Activated T-cell treated with anti-CD3 and anti-CD28 coated beads, Interleukin-2, amount 50 U/mL, for 1 hour (primary cell): ENCODE results near the gene MXRA8.
"Not testable (repeated sequence)": the region's sequence is repeated elsewhere in the genome, so short reads cannot be mapped to it uniquely, and the experiment has no call there.

Experiments
- DNase-seq: peaks from one replicate; pipeline ENCODE4 v3.0.0-alpha.2; 2020

MXRA8 gene

GRCh38 chr1:1358433-1359271, at the start of gene MXRA8:
Gene MXRA8 (minus strand): TSS chr1:1358555. CDS start chr1:1358504, 51 bp downstream.
- no peak for DNase-seq

GRCh38 chr1:1407636-1408318, 49.4 kb upstream of the MXRA8 start:
- DNase-seq = no peak

DNA sequence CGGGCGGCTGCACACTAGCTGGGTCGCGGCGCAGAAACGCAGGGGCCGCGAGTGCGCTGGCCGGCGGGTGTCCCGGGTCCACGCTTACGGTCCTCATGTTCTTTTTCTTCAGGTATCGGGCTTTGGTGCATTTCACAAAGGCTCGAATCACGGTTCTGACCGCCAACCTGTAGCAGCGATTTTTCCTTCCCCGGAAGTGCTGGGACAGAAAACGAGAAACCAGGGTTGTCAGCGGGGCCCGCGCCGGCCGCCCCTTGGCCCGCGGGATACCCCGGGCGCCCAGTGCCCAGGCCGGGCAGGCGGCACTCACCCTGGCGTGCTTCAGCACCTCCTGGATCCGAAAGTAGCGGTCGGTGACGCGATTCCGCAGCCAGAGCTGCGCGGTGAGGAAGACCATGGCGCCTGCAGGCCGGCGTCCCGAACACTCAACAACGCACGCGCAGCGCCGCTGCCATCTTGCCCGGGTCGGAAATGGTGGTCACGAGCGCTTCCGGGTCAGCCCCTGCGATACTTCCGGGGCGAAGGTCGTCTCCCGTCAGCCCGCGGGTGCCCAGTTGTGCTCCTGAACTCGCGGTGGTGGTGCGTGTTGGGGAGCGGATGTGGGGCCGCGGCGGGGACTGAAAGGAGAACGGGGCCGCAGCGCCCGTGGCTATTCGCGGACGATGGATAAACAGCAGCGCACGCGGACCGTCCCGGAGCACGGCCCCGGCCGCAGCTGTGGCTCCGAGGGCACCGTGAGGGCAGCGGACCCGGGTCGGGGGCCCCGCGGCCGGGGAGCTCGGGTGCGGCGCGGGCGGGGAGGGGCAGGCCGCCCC, 48.7 kb upstream of the MXRA8 start, which contains the start of gene MRPL20:
Gene MRPL20 (minus strand): TSS at position 473 of the 815 bp plus-strand sequence. CDS start 76 bp downstream, at position 397.
- peak; percentile 94 for DNase-seq

- no peak for DNase-seq
Observed at GRCh38 chr1:1406101-1406820, 47.9 kb upstream of the MXRA8 start.

DNA sequence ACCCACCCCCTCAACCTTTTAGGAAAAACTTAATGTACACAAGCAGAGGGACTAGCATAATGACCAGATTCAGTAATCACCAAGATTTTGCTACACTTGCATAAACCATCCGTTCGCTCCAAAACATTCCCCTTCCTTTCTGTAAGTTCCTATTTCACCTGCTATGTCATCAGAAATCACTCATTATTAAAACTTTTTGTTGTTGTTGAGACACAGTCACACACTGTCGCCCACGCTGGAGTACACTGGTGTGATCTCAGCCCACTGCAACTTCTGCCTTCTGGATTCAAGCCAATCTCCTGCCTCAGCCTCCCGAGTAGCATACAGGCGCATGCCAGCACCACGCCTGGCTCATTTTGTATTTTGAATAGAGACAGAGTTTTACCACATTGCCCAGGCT, 45.3 kb upstream of the MXRA8 start:
- DNase-seq = no peak

DNA sequence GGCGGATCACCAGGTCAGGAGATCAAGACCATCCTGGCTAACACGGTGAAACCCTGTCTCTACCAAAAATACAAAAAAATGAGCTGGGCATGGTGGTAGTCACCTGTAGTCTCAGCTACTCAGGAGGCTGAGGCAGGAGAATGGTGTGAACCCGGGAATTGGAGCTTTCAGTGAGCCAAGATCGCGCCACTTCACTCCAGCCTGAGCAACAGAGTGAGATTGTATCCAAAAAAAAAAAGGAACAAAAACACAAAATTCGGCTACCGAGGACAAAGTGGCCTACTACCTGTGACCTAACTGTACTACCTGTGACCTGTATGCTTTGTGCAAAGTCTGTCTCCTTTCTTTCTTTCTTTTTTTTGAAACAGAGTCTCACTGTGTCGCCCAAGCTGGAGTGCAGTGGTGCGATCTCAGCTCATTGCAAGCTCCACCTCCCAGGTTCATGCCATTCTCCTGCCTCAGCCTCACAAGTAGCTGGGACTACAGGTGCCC, 44.6 kb upstream of the MXRA8 start:
- not testable (repeated sequence) for DNase-seq

DNA sequence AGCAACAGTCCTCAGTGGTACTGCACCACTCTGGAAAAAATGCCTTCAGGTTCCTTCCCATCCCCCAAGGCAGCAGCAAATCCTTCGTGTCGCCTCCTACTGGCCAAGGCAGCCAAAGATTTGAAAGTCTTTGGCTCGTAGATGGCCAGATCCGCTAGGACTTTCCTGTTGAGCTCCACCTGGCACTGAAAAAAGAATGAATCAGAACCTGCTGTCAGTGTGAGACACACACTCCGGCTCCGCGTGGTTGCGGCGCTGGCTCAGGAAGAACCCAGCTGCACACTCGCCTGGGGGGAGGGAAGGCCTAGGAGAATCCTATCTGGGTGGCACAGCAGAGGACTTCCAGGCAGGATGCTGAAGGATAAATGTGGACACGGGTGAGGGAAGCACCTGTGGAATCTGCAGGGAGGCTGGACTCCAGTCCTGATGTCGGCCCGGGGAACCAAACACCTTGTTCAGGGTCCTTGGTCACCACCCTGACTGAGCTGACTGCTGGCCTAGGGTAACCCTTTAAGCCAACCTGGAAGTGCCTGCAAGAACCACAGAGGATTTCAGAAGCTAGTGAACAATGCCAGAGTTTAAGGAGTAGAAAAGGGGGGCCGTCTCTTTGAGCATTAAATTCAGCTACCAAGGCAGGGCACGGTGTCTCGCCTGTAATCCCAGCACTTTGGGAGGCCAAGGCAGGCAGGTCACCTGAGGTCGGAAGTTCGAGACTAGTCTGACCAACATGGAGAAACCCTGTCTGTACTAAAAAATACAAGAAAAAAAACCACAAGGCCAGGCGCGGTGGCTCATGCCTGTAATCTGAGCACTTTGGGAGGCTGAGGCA, 43.9 kb upstream of the MXRA8 start:
- no peak for DNase-seq

GRCh38 chr1:1401457-1402010, 43.2 kb upstream of the MXRA8 start:
- no peak for DNase-seq

GRCh38 chr1:1400576-1401456, 42.5 kb upstream of the MXRA8 start:
- no peak for DNase-seq

DNA sequence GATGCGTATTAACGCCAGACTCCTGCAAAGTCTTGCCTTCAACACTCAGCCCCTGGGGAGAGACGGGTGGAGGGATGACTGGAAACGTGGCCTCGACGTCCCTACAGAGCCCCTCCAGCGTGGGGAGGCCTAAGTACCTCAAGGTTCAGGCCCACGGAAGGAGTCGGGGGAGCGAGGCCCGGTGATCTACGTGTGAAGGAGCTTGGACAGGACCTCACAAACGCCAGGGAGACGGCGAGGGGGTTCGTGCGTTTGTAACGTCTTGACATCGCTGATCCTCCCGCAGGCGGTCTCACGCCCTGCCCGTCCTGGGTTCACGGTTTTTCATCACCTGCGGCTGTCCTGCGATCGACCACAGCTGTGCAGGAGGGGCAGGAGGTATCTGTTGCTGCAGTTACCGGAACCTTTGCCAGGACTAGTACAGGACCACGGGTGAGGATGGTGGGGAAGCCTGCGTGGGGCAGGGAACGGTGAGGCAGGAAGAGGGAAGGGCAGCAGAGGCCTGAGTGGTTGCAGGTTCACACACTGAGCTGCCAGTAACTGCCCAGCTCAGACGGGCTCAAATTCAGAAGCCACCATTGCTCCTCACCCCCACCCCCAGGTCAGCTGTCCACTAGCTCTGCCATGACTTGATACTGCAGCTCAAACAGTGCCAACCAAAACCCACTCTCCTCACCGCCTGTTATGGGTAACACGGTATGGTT, 41.7 kb upstream of the MXRA8 start:
- no peak for DNase-seq

- DNase-seq = peak; percentile 99
Observed at GRCh38 chr1:1399187-1399871, 41.0 kb upstream of the MXRA8 start, which contains the start of gene CCNL2. Gene CCNL2 (minus strand): TSS chr1:1399335. CDS start chr1:1399306, 29 bp downstream.

DNA sequence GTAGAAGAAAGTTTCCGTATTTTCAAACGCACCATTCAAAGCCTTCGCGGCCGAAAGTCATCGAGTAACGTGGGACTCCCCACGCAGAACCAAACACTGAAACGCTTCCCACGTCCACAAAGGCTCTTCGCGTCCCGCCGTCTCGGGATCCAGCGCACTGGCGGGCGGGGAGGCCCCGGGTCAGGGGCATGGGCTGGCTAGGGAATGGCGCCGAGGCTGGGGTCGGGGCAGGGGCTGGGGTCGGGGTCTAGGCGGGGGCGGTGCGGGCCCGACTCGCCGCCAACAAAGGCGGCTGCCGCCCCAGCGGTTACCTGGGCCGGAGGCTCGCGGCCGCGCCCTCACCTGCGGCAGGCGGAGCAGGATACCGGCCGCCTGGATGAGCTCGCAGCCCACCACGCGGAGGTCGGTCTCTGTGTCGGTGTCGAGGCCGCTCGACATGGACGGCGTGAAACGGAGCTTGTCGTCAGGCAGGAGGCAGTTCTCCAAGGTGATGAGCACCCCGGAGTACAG, 40.4 kb upstream of the MXRA8 start:
- peak; percentile 35 for DNase-seq

- DNase-seq = no peak
Observed at GRCh38 chr1:1397839-1398523, 39.6 kb upstream of the MXRA8 start.

GRCh38 chr1:1395166-1395565, 36.8 kb upstream of the MXRA8 start:
- DNase-seq = no peak

DNA sequence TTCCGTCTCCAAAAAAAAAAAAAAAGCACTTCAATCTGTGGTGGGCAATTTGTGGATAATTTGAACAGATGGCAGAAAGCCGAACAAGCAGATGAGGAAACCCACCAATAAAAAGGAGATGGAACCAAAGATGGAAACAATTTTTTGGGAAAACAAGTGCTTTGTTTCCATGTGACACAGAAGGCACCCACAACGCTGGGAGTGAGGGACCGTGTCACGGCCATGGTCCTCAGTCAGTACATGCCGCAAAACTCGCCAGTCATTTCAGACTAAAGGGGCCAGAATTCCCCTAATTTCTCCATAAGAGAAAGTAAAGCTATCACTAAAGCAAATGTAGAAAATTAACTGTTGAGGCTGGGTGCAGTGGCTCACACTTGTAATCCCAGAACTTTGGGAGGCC, 35.8 kb upstream of the MXRA8 start:
- no peak for DNase-seq

DNA sequence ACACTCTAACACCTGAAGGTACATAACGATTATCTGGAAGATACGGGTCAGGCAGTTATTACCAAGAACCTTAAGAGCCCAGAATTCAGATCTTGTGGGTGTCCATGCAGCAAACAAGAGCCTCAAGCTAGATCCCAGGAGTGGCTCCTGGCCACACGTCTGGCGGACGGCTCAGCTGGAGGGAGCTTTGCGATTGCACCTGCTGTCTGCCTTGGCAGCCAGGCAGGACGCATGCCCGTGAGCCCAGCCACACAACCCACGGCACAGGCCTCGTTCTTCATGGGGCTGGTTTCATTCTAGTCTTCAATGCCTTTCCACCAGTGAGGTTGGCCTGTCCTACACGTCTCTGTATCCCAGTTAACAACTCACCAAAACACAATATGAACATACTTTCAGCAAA, 35.1 kb upstream of the MXRA8 start:
- no peak for DNase-seq

GRCh38 chr1:1393014-1393413, 34.7 kb upstream of the MXRA8 start:
- DNase-seq = no peak

DNA sequence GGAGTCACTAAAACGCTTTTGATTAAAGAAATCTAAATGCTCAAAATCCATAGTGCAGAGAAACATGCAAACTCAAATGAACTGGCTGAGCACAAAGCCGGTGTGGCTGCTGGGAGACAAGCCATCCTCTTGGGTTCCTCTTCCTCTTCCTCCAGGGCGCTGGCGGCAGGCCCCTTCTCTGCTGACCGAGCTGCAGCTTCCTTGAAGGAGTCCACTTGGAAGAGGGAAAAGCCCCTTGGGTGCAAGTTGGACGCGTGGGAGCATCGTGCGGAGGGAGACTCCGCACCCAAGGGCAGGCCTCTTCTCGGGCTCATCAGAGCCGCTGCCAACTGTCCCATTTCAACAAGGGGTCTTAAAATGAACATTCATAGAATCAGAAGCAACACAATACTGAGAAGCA, 32.9 kb upstream of the MXRA8 start:
- no peak for DNase-seq
